K562 (cell line): ENCODE data around the gene PHF5A. TPM values are rescaled to one million over a fixed set of nuclear protein-coding genes. Genes with fewer than 3 reads are reported as not detected.

Source experiments
- CBX2 ChIP-seq: fragments of 200-600 bp; sonication (generic); IDR thresholded peaks from one replicate; pipeline ENCODE4 v1.6.1; 2012; ENCODE audit warnings: mild to moderate bottlenecking, low read length, inconsistent platforms; ENCODE audit not compliant: insufficient read depth, poor library complexity, severe bottlenecking
- DEAF1 ChIP-seq: fragments of 450-650 bp; formaldehyde crosslinking; IDR thresholded peaks from 2 replicates; pipeline ENCODE4 v1.4.0; 2020; ENCODE audit warnings: mild to moderate bottlenecking, moderate library complexity
- E2F8 ChIP-seq: fragments of 450-650 bp; IDR thresholded peaks from 2 replicates; pipeline ENCODE4 v1.7.1; 2018; ENCODE audit warnings: mild to moderate bottlenecking, low read depth; ENCODE audit not compliant: partially characterized antibody
- EP300 ChIP-seq: IDR thresholded peaks from 2 replicates; pipeline ENCODE4 v1.6.1; 2012; ENCODE audit warnings: low read length, improper control_type of control experiment
- GABPB1 ChIP-seq: sonication (generic); formaldehyde crosslinking; IDR thresholded peaks from 2 replicates; pipeline ENCODE4 v1.8.0; 2022; ENCODE audit warnings: mild to moderate bottlenecking, missing genetic modification reagents
- KDM2B ChIP-seq: fragments of 250-450 bp; sonication (Bioruptor Pico); IDR thresholded peaks from 2 replicates; pipeline ENCODE4 v1.8.0; 2021; ENCODE audit warnings: mild to moderate bottlenecking, moderate library complexity
- LEF1 ChIP-seq: fragments of 450-650 bp; IDR thresholded peaks from 2 replicates; pipeline ENCODE4 v1.6.1; 2016; ENCODE audit warnings: mild to moderate bottlenecking
- MAZ ChIP-seq, 2 experiments: fragments of 450-650 bp in 1 of 2; sonication (generic) in 1 of 2; formaldehyde crosslinking; IDR thresholded peaks in 1 of 2; conservative IDR thresholded peaks in 1 of 2; 2 replicates each; pipeline versions ENCODE4 v1.4.0 to v1.5.0; 2020; ENCODE audit warnings: mild to moderate bottlenecking in 1 of 2, missing genetic modification reagents in 1 of 2
- NKRF ChIP-seq: fragments of 450-650 bp; IDR thresholded peaks from 2 replicates; pipeline ENCODE4 v1.6.1; 2016; ENCODE audit warnings: borderline replicate concordance
- PHF20 ChIP-seq: fragments of 450-650 bp; IDR thresholded peaks from 2 replicates; pipeline ENCODE4 v1.6.1; 2018; ENCODE audit not compliant: partially characterized antibody
- POLR2AphosphoS5 ChIP-seq: IDR thresholded peaks from 2 replicates; pipeline ENCODE4 v1.6.1; 2011; ENCODE audit warnings: mild to moderate bottlenecking, low read depth, low read length, moderate library complexity; ENCODE audit not compliant: control insufficient read depth, insufficient read depth
- RAD51 ChIP-seq: fragments of 450-650 bp; IDR thresholded peaks from 2 replicates; pipeline ENCODE4 v1.7.1; 2016; ENCODE audit warnings: low read depth, mild to moderate bottlenecking, borderline replicate concordance
- RFX5 ChIP-seq: IDR thresholded peaks from 2 replicates; pipeline ENCODE4 v1.6.1; 2011; ENCODE audit warnings: low read depth, mild to moderate bottlenecking, improper control_type of control experiment, low read length
- RUNX1 ChIP-seq: sonication (generic); IDR thresholded peaks from 2 replicates; pipeline ENCODE4 v1.6.1; 2016; ENCODE audit warnings: antibody characterized with exemption, low read depth
- SREBF2 ChIP-seq: sonication (generic); formaldehyde crosslinking; IDR thresholded peaks from 2 replicates; pipeline ENCODE4 v1.4.0; 2020; ENCODE audit warnings: mild to moderate bottlenecking, missing genetic modification reagents
- TARDBP ChIP-seq: fragments of 450-650 bp; IDR thresholded peaks from 2 replicates; pipeline ENCODE4 v1.6.1; 2016
- YY1 ChIP-seq, 3 experiments: IDR thresholded peaks; 2 replicates each; pipeline ENCODE4 v1.6.1; 2011; ENCODE audit warnings: low read length in 2 of 3, mild to moderate bottlenecking in 2 of 3, moderate library complexity in 2 of 3, borderline replicate concordance in 1 of 3, control low read depth in 1 of 3, low read depth in 1 of 3; ENCODE audit not compliant: insufficient read depth in 3 of 3, insufficient replicate concordance in 2 of 3, control insufficient read depth in 1 of 3, insufficient read length in 1 of 3; ENCODE audit errors: extremely low read depth in 1 of 3
- ZNF395 ChIP-seq: fragments of 200-800 bp; sonication (Bioruptor generic); IDR thresholded peaks from 2 replicates; pipeline ENCODE4 v1.6.1; 2017; ENCODE audit warnings: missing genetic modification characterization, missing compliant biosample characterization
- polyA plus RNA-seq, 8 experiments: library from polyadenylated mRNA; depleted of rRNA in 4 of 8; stranded (reverse) in 5 of 8; unstranded in 3 of 8; fragments of >200 nt; fragmentation: Nextera tagmentation in 2 of 8; fragmentation: Illumina TruSeq in 1 of 8; extraction: Ambion mirVana in 2 of 8; extraction: Trizol in 1 of 8; gene quantifications; 2 replicates each; pipeline versions ENCODE4 v1.2.1 to v1.2.3, GENCODE V29; 2011 to 2014; ENCODE audit warnings: inconsistent platforms in 1 of 8, missing spikeins in 1 of 8
- total RNA-seq, 7 experiments: library from RNA; depleted of rRNA in 6 of 7; stranded (reverse); fragments of >200 nt in 6 of 7; fragmentation: Illumina TruSeq in 2 of 7; extraction: Trizol in 2 of 7; gene quantifications; 2 replicates each; pipeline versions ENCODE4 v1.2.1 to v1.2.3, GENCODE V29; 2011 to 2021; ENCODE audit warnings: low replicate concordance in 1 of 7

PHF5A gene
- total and polyA plus RNA-seq, 9 of the 15 experiments (the other 6 are each of a cell fraction or from before 2014, with no cell fraction given) = 14.2 to 144 (median 101) TPM

- TF ChIP-seq DEAF1 (no peak), GABPB1 (CRISPR knock-in tag) (peak; percentile 87), TARDBP (peak; percentile 54; the same call in 1 of the 2 replicates), RAD51 (peak; percentile 60; the same call in 1 of the 2 replicates), NKRF (peak; percentile 88), E2F8 (peak; percentile 74), EP300 (peak; percentile 3; the same call in 1 of the 2 replicates), SREBF2 (CRISPR knock-in tag) (0 out of 2 replicates have a peak, but pooled peaks have one; percentile 83), POLR2AphosphoS5 (peak; percentile 41), RFX5 (no peak), KDM2B (CRISPR knock-in tag) (no peak), MAZ (CRISPR knock-in tag; conservative IDR thresholded peaks at IDR 0.05 in 1 of 2, IDR thresholded peaks at IDR 0.05 in 1 of 2) (peak in 1 of 2 experiments; percentile 44; a peak in 3 of 4 replicates), LEF1 (peak; percentile 71), RUNX1 (no peak), PHF20 (peak; percentile 89), CBX2 (no peak), ZNF395 (CRISPR knock-in tag) (0 out of 2 replicates have a peak, but pooled peaks have one; percentile 54), YY1 (IDR thresholded peaks at IDR 0.05; ENCODE audit: borderline replicate concordance in 1 of 3, control insufficient read depth in 1 of 3, extremely low read depth in 1 of 3, insufficient read depth in 3 of 3, insufficient read length in 1 of 3, insufficient replicate concordance in 2 of 3, low read depth in 1 of 3, low read length in 2 of 3) (peak; percentile 90 to 98 (median 94))
Measured at GRCh38 chr22:41468381-41469217, at the start of gene PHF5A, which contains the start of gene ACO2 (continued).
